GM18499 (cell line): ENCODE measurements around the gene TRMT2A.

Source experiments
- ATAC-seq: cut with Tn5 transposase; IDR thresholded peaks from one replicate; pipeline ENCODE4 v1.9.1; 2021; ENCODE audit warnings: moderate number of reproducible peaks; ENCODE audit not compliant: insufficient read depth, unreplicated experiment

Gene TRMT2A

GRCh38 chr22:20107951-20108756 lies 8.9 kb downstream of the TRMT2A start:
- no peak for ATAC-seq

DNA sequence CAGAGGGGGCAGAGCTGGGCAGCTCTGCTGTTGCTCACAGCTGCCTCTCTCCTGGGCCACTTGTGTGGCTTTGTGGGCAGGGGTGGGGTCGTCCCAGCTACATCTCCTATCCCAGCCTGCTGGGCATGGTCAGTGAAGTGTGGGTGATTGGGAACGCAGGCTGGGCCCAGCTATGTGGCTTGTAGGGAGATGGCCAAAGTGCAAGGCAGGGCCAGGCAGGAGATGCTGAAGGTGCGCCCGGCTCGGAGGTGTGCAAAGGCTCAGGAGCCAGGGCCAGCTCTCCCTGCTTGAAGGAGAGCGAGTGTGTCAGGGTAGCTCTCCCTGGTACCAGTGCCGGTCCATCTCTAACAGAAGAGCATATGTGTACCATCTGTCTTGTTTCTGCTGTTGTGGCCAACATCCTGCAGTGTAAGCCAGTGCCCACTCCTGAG lies 9.5 kb downstream of the TRMT2A start:
- ATAC-seq, result no peak

GRCh38 chr22:20106849-20107237 lies 10.2 kb downstream of the TRMT2A start:
- no peak for ATAC-seq

DNA sequence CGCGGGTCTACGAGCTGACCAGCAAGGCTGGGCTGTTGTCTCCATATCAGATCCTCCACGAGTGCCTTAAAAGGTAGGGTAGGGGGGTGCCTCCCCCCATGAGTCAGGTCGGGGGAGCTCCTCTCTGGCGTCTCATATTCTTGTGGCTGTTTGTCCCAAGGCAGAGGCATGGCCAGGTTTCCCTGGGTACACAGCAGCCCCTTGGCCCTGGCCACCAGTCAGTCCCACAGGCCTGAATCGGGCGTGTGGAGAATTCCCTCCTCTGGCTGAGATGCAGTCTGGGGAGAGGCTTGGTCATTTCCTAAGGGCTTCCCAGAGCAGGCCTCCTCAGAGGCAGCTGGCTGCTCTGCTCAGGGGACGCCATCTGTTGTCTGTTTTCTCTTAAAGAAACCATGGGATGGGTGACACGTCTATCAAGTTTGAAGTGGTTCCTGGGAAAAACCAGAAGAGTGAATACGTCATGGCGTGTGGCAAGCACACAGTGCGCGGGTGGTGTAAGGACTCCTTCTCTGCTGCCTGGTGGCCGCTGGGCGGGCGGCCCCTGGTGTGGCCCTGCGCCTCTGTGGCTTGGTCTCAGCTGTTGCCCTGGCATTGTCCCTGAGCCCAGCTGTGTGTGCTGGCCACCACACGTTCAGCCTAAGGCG lies 10.7 kb downstream of the TRMT2A start:
- ATAC-seq, result no peak

DNA sequence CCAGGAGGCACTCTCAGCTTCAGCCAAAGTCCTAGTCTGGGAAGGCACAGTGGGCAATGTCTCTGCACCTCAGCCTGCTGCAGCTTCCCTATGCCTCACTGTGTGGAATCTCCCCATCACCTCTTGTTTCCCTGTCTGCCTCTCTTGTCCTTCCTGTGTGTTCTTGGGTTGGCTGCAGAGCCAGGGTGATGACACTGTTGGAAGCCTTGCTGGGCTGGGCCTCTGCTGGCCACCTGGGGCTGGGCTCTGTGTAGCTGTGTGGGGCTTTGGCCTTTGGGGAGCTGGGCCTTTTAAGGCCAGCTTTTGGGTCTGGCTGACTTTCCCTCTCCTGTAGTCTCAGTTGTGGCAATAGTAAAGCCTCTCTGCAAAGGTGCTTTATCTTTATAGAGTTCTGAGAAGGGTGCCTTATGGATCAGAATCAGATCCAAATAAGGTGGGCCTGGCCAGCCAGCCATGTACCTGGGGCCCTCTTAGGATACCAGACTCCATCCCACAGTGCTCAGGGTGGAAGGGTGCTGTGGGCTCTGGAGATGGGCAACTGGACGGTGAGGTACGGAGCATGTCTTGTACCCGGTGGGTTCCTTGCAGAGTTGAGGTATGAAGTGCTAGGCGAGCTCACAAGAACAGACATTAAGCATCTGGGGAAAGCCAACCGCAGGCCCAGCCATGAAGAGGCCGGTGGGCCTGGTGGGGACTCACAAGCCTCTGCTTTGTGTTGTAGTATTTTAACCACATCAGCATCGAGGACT lies 11.4 kb downstream of the TRMT2A start:
- no peak for ATAC-seq

GRCh38 chr22:20102203-20102780 lies 14.7 kb downstream of the TRMT2A start:
- no peak for ATAC-seq

GRCh38 chr22:20101638-20102037 lies 15.4 kb downstream of the TRMT2A start:
- ATAC-seq, result no peak

DNA sequence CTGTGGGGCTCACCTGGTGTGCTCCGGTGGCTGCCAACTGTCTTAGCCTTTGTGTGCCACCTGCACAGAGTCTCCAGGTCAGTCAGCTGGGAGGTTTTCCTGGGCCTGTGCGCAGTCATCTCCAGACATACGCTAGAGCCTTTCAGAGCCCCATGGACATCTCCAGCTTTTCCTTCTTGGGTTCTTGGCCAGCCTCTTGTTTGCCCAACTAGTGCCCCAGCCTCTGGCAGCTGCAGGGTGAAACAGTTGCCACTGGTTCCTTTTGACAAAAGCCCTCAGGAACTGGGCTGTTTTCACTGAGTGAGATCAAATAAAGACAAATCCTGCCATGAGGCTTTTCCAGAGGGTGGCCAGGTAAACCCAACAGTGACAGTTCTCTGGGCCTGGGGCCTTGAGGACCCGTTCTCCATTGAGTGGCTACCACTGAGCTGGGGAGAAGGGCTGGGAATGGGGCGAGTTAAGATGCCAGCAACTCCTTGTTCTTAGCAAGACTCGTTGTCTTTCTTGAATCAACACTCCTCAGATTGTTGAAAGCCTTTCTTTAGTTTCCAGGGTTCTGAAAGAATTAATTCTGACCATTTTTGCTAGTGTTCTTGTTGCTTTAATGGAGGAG lies 17.8 kb downstream of the TRMT2A start:
- no peak for ATAC-seq

- ATAC-seq, result no peak
Observed at GRCh38 chr22:20096574-20097420, 20.2 kb downstream of the TRMT2A start.

DNA sequence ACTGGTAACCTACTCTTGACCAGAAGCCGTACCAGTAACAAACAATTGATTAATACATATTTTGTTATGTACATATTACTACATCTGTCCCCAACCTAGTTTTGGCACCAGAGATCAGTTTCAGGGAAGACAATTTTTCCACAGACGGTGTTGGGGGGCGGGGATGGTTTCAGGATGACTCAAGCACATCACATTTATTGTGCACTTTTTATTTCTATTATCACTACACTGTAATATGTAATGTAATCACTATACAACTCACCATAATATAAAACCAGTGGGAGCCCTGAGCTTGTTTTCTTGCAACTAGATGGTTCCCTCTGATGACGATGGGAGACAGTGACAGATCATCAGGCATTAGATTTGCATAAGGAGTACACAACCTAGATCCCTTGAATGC lies 21.5 kb downstream of the TRMT2A start:
- ATAC-seq, result no peak

- no peak for ATAC-seq
Observed at GRCh38 chr22:20094197-20094807, 22.7 kb downstream of the TRMT2A start.

- no peak for ATAC-seq
Observed at GRCh38 chr22:20093418-20094196, 23.4 kb downstream of the TRMT2A start.

GRCh38 chr22:20092477-20092854 lies 24.6 kb downstream of the TRMT2A start:
- ATAC-seq, result no peak

DNA sequence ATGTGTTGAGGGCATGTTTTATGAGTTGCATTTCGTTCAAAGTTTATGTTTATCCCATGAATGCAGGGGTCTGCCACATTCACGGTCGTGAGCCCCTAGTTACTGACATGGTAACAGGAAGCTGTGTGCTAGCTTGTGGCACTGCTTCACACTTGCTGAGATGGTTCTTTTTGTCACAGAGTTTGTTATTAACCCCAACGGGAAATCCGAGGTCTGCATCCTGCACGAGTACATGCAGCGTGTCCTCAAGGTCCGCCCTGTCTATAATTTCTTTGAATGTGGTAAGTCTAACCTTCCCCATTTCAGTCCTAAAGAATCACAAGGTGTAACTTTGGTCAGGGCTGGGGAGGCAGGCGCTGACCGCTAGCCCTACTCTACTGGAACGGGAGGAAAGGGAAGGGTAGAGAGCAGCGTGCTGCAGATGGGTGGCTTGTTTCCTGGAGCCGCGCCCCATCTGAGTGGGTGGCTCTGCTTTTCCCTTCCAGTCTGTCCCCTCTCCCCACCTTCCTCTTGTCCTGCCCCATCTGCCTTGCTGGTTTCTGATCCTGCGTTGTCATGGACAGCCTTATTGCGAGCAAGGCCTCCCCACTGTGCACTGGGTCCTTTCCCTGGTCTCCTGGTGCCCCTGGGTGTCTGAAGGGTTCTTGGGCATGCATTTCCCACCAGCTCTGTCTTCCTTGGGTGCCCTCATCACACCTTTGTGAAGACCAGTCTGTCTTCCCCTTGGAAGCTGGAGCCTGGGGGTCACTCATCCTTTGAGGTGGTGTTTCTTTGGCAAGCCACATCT lies 25.1 kb downstream of the TRMT2A start:
- ATAC-seq, result no peak

DNA sequence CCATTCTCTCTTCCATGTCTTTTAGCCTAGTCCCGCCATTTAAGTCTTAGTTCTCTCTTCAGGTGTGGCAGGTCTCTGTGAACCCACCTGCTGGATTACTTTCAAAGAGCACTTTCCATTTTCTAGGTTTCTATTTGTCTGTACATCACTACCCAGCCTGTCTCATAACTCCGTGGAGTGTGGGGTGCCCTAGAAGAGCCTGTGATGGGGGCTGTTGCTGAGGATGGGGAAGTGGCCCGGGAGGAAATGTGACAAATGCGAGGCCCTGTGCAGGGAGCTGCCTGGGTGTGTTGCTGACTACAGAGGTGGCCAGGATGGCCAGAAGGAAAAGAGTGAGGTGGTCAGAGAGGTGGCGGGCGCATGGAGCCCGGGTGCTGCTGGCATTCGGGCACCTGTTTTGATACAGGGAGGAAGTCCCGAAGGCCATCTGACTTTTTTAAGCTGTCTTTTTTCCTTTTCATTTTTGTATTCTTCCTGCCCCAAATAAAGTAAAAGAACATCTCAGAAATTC lies 26.2 kb downstream of the TRMT2A start:
- ATAC-seq, result no peak

DNA sequence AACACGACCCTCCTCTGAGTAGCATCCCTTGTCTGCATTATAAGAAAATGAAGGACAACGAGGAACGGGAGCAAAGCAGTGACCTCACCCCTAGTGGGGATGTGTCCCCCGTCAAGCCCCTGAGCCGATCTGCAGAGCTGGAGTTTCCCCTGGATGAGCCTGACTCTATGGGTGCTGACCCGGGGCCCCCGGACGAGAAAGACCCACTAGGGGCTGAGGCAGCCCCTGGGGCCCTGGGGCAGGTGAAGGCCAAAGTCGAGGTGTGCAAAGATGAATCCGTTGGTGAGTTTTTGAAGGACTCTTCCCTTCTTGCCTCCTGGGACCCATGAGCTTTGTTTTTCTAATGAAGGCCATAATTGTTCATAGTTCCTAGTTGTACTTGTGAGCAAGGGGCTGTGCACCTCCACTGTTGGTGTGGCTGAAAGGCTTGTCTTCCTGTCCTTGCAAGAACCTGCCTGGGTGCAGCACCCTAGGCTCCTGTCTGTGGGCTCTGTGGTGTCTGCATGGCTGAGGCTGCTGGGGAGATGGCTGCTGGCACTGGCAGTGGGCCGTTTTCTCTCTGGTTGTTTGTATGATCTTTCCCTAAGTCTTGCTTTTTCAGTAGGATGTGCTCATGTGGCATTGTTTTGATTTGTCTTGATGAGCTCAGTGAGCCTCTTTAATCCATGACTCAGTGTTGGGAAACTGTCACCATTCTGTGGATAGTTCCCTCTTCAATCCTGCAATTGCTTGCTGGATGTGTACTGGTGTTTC lies 26.9 kb downstream of the TRMT2A start:
- ATAC-seq, result no peak
